ENCODE measurements around the gene CYBRD1.
"Not testable (repeated sequence)": the region's sequence is repeated elsewhere in the genome, so short reads cannot be mapped to it uniquely, and the experiment has no call there.

CYBRD1 gene

GRCh38 chr2:171524018-171524401 is 1.7 kb downstream of the CYBRD1 start:
- ATAC-seq (ENCODE audit: insufficient read depth, low read depth) = no peak
- Histone ChIP-seq H3K27me3 (ENCODE audit: insufficient read depth, low read length, poor library complexity) (peaks cover 51% of the 10 kb centered on the region), H2AFZ (ENCODE audit: low read depth, low read length) (no peak overlapping the region), H3K9ac (ENCODE audit: low read depth, low read length) (no peak overlapping the region), H4K20me1 (ENCODE audit: insufficient read depth, low read length) (peaks cover 3% of the 10 kb centered on the region), H3K79me2 (ENCODE audit: insufficient read depth, low read length) (no peaks in the 10 kb centered on the region), H3K9me3 (ENCODE audit: insufficient read depth, low read length, severe bottlenecking) (no peaks in the 10 kb centered on the region), H3K4me3 (ENCODE audit: low read depth in 1 of 2, low read length in 2 of 2) (peak overlapping the region in 1 of 2 experiments; percentile 69; a peak in 1 of 4 replicates), H3K36me3 (ENCODE audit: insufficient read depth, low read length) (no peaks in the 10 kb centered on the region), H3K4me2 (ENCODE audit: insufficient read depth, low read length) (peak overlapping the region; percentile 90; the same call in 1 of the 2 replicates), H3K4me1 (ENCODE audit: insufficient read depth, low read length) (peaks cover 25% of the 10 kb centered on the region), H3K27ac (ENCODE audit: low read length) (no peak overlapping the region)
- TF ChIP-seq CTCF (IDR thresholded peaks at IDR 0.05; ENCODE audit: borderline replicate concordance, extremely low read depth, low read length, poor library complexity, severe bottlenecking) = no peak
- peak; percentile 44 for TF ChIP-seq EZH2 (IDR thresholded peaks at IDR 0.05; ENCODE audit: borderline replicate concordance, low read depth, low read length, severe bottlenecking)
- DNase-seq = no peak

DNA sequence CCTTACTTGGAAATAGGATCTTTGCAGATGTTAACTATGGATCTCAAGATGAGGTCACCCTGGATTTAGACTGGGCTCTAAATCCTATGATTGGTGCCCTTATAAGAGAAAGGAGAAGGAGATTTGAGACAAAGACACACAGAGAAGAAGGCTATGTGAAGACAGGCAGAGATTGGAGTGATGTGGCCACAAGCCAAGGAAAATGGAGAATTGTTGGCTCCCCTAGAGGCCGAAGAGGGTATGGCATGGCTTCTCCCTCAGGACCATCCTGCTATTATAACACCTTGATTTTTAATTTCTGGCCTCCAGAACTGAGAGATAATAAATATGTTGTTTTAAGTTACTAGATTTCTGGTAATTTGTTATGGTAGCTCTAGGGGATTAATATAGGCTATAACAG is 7.6 kb downstream of the CYBRD1 start:
- no peak overlapping the region for H3K27ac ChIP-seq (ENCODE audit: low read length)
- no peak for DNase-seq
- H3K9ac ChIP-seq (ENCODE audit: low read depth, low read length) = no peak overlapping the region
- peaks cover 3% of the 10 kb centered on the region for H3K27me3 ChIP-seq (ENCODE audit: insufficient read depth, low read length, poor library complexity)
- no peak for TF ChIP-seq EZH2 (IDR thresholded peaks at IDR 0.05; ENCODE audit: borderline replicate concordance, low read depth, low read length, severe bottlenecking)
- TF ChIP-seq CTCF (IDR thresholded peaks at IDR 0.05; ENCODE audit: borderline replicate concordance, extremely low read depth, low read length, poor library complexity, severe bottlenecking) = peak; percentile 70
- no peak overlapping the region for H3K4me3 ChIP-seq (ENCODE audit: low read depth in 1 of 2, low read length in 2 of 2)
- no peaks in the 10 kb centered on the region for H3K4me1 ChIP-seq (ENCODE audit: insufficient read depth, low read length)
- H3K9me3 ChIP-seq (ENCODE audit: insufficient read depth, low read length, severe bottlenecking) = no peaks in the 10 kb centered on the region
- no peaks in the 10 kb centered on the region for H3K36me3 ChIP-seq (ENCODE audit: insufficient read depth, low read length)
- no peaks in the 10 kb centered on the region for H4K20me1 ChIP-seq (ENCODE audit: insufficient read depth, low read length)
- H2AFZ ChIP-seq (ENCODE audit: low read depth, low read length) = no peak overlapping the region
- ATAC-seq (ENCODE audit: insufficient read depth, low read depth) = no peak
- H3K4me2 ChIP-seq (ENCODE audit: insufficient read depth, low read length) = no peak overlapping the region
- H3K79me2 ChIP-seq (ENCODE audit: insufficient read depth, low read length) = no peaks in the 10 kb centered on the region

DNA sequence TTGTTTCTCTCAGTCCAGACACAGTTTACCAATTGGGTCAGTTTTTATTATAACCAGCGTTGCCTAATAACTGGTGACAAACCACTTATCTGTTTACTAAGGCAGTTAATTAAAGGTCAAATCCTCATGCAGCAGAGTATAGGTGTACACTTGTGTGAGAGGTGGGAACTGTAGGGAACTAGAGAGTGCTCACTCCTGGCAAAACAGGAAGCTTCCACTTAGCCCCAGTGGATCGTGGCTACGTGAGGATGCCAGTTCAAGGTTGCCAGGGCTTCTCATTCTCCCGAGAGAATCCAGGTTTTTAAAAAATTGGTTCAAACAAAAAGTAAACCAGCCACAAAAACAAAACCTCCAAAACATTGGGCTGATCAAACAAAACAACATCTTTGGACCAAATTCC is 8.1 kb downstream of the CYBRD1 start:
- no peak for TF ChIP-seq CTCF (IDR thresholded peaks at IDR 0.05; ENCODE audit: borderline replicate concordance, extremely low read depth, low read length, poor library complexity, severe bottlenecking)
- no peak for TF ChIP-seq EZH2 (IDR thresholded peaks at IDR 0.05; ENCODE audit: borderline replicate concordance, low read depth, low read length, severe bottlenecking)
- no peak overlapping the region for H3K27ac ChIP-seq (ENCODE audit: low read length)
- H3K79me2 ChIP-seq (ENCODE audit: insufficient read depth, low read length) = no peaks in the 10 kb centered on the region

DNA sequence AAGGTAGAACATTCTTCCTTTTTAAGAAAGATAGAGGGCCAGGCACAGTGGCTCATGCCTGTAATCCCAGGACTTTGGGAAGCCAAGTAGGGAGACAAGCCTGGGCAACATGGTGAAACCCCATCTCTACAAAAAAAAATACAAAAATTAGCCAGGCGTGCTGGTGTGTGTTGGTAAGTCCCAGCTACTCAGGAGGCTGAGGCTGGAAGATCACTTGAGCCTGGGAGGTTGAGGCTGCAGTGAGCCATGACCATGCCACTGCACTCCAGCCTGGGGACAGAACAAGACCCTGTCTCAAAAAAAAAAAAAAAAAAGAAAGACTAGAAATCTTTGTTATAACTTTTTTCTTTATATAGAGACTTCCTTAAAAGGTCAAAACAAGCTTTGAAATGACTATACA is 8.6 kb downstream of the CYBRD1 start:
- H2AFZ ChIP-seq (ENCODE audit: low read depth, low read length); H4K20me1 ChIP-seq (ENCODE audit: insufficient read depth, low read length); ATAC-seq (ENCODE audit: insufficient read depth, low read depth); DNase-seq; H3K27me3 ChIP-seq (ENCODE audit: insufficient read depth, low read length, poor library complexity); H3K4me3 ChIP-seq (ENCODE audit: low read depth in 1 of 2, low read length in 2 of 2); H3K4me1 ChIP-seq (ENCODE audit: insufficient read depth, low read length); H3K79me2 ChIP-seq (ENCODE audit: insufficient read depth, low read length); H3K9me3 ChIP-seq (ENCODE audit: insufficient read depth, low read length, severe bottlenecking); H3K9ac ChIP-seq (ENCODE audit: low read depth, low read length); H3K27ac ChIP-seq (ENCODE audit: low read length); H3K4me2 ChIP-seq (ENCODE audit: insufficient read depth, low read length); H3K36me3 ChIP-seq (ENCODE audit: insufficient read depth, low read length): not testable (repeated sequence)

More for the DNA sequence above, 8.1 kb downstream of the CYBRD1 start:
- no peak overlapping the region for H3K9ac ChIP-seq (ENCODE audit: low read depth, low read length)
- no peaks in the 10 kb centered on the region for H3K4me1 ChIP-seq (ENCODE audit: insufficient read depth, low read length)
- H3K36me3 ChIP-seq (ENCODE audit: insufficient read depth, low read length) = no peaks in the 10 kb centered on the region
- DNase-seq (no peak), ATAC-seq (ENCODE audit: insufficient read depth, low read depth) (no peak)
- H3K9me3 ChIP-seq (ENCODE audit: insufficient read depth, low read length, severe bottlenecking) = no peaks in the 10 kb centered on the region
- no peaks in the 10 kb centered on the region for H3K27me3 ChIP-seq (ENCODE audit: insufficient read depth, low read length, poor library complexity)
- no peaks in the 10 kb centered on the region for H4K20me1 ChIP-seq (ENCODE audit: insufficient read depth, low read length)
- H3K4me2 ChIP-seq (ENCODE audit: insufficient read depth, low read length) = no peak overlapping the region
- no peak overlapping the region for H2AFZ ChIP-seq (ENCODE audit: low read depth, low read length)
- no peak overlapping the region for H3K4me3 ChIP-seq (ENCODE audit: low read depth in 1 of 2, low read length in 2 of 2)
